GM23338 (cell line): ENCODE data around the gene OTUB1.

ENCODE experiments used
- CTCF ChIP-seq, 2 experiments: fragments of 200-600 bp in 1 of 2; sonication (generic) in 1 of 2; conservative IDR thresholded peaks; 2 replicates each; pipeline versions ENCODE4 v1.5.1 to v1.6.1; 2016 to 2017; ENCODE audit warnings: antibody characterized with exemption in 2 of 2, low read depth in 2 of 2, mild to moderate bottlenecking in 2 of 2, moderate library complexity in 1 of 2
- EZH2 ChIP-seq: fragments of 200-600 bp; sonication (generic); IDR thresholded peaks from one replicate; pipeline ENCODE4 v1.8.0; 2017; ENCODE audit warnings: antibody characterized with exemption, mild to moderate bottlenecking, low read depth; ENCODE audit not compliant: unreplicated experiment
- EZH2phosphoT487 ChIP-seq: fragments of 200-600 bp; sonication (generic); IDR thresholded peaks from one replicate; pipeline ENCODE4 v1.8.1; 2018; ENCODE audit warnings: antibody characterized with exemption; ENCODE audit not compliant: unreplicated experiment
- JUNB ChIP-seq: IDR thresholded peaks from one replicate; pipeline ENCODE4 v1.6.1; 2016; ENCODE audit warnings: antibody characterized with exemption; ENCODE audit not compliant: unreplicated experiment
- POLR2AphosphoS5 ChIP-seq: IDR thresholded peaks from 2 replicates; pipeline ENCODE4 v1.6.1; 2016; ENCODE audit warnings: antibody characterized with exemption, low read depth
- REST ChIP-seq: IDR thresholded peaks from one replicate; pipeline ENCODE4 v1.6.1; 2018; ENCODE audit warnings: antibody characterized with exemption; ENCODE audit not compliant: unreplicated experiment
- ZNF114 ChIP-seq: fragments of 250-450 bp; sonication (Bioruptor Pico); IDR thresholded peaks from 2 replicates; pipeline ENCODE4 v1.5.0; 2020; ENCODE audit warnings: mild to moderate bottlenecking, moderate library complexity
- ZNF331 ChIP-seq: fragments of 250-450 bp; sonication (Bioruptor Pico); IDR thresholded peaks from 2 replicates; pipeline ENCODE4 v1.5.0; 2020; ENCODE audit warnings: low read depth, mild to moderate bottlenecking, moderate library complexity

GRCh38 chr11:63958008-63958407 is 28.2 kb upstream of the OTUB1 start:
- TF ChIP-seq CTCF (conservative IDR thresholded peaks at IDR 0.05; ENCODE audit: low read depth in 2 of 2) = no peak
- no peak for TF ChIP-seq POLR2AphosphoS5
- TF ChIP-seq EZH2phosphoT487 = no peak
- no peak for TF ChIP-seq EZH2
- TF ChIP-seq JUNB = no peak
- no peak for TF ChIP-seq ZNF331 (CRISPR knock-in tag)
- no peak for TF ChIP-seq REST
- TF ChIP-seq ZNF114 (CRISPR knock-in tag) = no peak
